Measurements from ENCODE around the gene BTAF1. TPM values are rescaled to one million over a fixed set of nuclear protein-coding genes. Genes with fewer than 3 reads are reported as not detected.

Gene BTAF1
- total and polyA plus RNA-seq, 2 experiments from 2014 or later: 30.4 to 55.7 TPM

DNA sequence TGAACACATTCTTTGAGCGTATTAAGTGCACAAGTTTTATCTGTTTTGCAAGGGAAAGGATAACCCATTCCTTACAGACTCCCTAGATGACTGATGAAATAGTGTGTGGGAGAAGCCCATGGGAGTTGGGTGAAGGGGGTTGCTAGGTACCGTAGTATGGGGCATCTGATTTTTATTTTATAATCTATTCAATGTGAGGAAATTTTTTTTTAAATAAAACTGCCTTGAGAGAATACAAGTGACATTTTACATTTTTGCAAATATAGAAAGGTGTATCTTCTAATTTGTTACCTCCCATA is 1.4 kb downstream of the BTAF1 start:
- Mint-ChIP-seq H3K27ac (no peak overlapping the region), H3K36me3 (ENCODE audit: low read depth) (peaks cover 13% of the 10 kb centered on the region; the same call in 2 of the 3 replicates), H3K4me3 (peak overlapping the region; percentile 94), H3K9me3 (no peaks in the 10 kb centered on the region), H3K4me1 (peaks cover 23% of the 10 kb centered on the region), H3K27me3 (ENCODE audit: insufficient read depth, low read depth, poor library complexity) (peaks cover 8% of the 10 kb centered on the region)
- H3K36me3 ChIP-seq (ENCODE audit: insufficient read depth): no peaks in the 10 kb centered on the region
- DNase-seq (ENCODE audit: low spot score) (no peak), ATAC-seq (no peak)
- peaks cover 7% of the 10 kb centered on the region; the same call in 1 of the 2 replicates for H3K4me1 ChIP-seq (ENCODE audit: insufficient read depth)
- H3K4me3 ChIP-seq: peak overlapping the region; percentile 78
- H3K27me3 ChIP-seq (ENCODE audit: insufficient read depth): no peaks in the 10 kb centered on the region
- peaks cover 60% of the 10 kb centered on the region for H3K79me2 ChIP-seq (replicated peaks; ENCODE audit: insufficient read depth)
- H3F3A ChIP-seq (replicated peaks; ENCODE audit: low read depth): 0 out of 2 replicates have a peak, but pooled peaks cover 5% of the 10 kb centered on the region
- no peak overlapping the region for H2AFZ ChIP-seq
- peaks cover 41% of the 10 kb centered on the region for H4K20me1 ChIP-seq (replicated peaks; ENCODE audit: insufficient read depth)
- no peaks in the 10 kb centered on the region for H3K9me2 ChIP-seq (ENCODE audit: insufficient read depth)
- H3K27ac ChIP-seq (ENCODE audit: low read depth): no peak overlapping the region
- H3K4me2 ChIP-seq: peak overlapping the region; percentile 84
- TF ChIP-seq EZH2phosphoT487 (IDR thresholded peaks at IDR 0.05; ENCODE audit: unreplicated experiment) (no peak), ZNF114 (CRISPR knock-in tag; IDR thresholded peaks at IDR 0.05) (no peak), ZNF331 (CRISPR knock-in tag; IDR thresholded peaks at IDR 0.05; ENCODE audit: low read depth) (no peak), CREB1 (CRISPR knock-in tag; IDR thresholded peaks at IDR 0.05; ENCODE audit: low read depth) (no peak), EZH2 (IDR thresholded peaks at IDR 0.05; ENCODE audit: low read depth, unreplicated experiment) (no peak)
- TF ChIP-seq, protein P1, sequence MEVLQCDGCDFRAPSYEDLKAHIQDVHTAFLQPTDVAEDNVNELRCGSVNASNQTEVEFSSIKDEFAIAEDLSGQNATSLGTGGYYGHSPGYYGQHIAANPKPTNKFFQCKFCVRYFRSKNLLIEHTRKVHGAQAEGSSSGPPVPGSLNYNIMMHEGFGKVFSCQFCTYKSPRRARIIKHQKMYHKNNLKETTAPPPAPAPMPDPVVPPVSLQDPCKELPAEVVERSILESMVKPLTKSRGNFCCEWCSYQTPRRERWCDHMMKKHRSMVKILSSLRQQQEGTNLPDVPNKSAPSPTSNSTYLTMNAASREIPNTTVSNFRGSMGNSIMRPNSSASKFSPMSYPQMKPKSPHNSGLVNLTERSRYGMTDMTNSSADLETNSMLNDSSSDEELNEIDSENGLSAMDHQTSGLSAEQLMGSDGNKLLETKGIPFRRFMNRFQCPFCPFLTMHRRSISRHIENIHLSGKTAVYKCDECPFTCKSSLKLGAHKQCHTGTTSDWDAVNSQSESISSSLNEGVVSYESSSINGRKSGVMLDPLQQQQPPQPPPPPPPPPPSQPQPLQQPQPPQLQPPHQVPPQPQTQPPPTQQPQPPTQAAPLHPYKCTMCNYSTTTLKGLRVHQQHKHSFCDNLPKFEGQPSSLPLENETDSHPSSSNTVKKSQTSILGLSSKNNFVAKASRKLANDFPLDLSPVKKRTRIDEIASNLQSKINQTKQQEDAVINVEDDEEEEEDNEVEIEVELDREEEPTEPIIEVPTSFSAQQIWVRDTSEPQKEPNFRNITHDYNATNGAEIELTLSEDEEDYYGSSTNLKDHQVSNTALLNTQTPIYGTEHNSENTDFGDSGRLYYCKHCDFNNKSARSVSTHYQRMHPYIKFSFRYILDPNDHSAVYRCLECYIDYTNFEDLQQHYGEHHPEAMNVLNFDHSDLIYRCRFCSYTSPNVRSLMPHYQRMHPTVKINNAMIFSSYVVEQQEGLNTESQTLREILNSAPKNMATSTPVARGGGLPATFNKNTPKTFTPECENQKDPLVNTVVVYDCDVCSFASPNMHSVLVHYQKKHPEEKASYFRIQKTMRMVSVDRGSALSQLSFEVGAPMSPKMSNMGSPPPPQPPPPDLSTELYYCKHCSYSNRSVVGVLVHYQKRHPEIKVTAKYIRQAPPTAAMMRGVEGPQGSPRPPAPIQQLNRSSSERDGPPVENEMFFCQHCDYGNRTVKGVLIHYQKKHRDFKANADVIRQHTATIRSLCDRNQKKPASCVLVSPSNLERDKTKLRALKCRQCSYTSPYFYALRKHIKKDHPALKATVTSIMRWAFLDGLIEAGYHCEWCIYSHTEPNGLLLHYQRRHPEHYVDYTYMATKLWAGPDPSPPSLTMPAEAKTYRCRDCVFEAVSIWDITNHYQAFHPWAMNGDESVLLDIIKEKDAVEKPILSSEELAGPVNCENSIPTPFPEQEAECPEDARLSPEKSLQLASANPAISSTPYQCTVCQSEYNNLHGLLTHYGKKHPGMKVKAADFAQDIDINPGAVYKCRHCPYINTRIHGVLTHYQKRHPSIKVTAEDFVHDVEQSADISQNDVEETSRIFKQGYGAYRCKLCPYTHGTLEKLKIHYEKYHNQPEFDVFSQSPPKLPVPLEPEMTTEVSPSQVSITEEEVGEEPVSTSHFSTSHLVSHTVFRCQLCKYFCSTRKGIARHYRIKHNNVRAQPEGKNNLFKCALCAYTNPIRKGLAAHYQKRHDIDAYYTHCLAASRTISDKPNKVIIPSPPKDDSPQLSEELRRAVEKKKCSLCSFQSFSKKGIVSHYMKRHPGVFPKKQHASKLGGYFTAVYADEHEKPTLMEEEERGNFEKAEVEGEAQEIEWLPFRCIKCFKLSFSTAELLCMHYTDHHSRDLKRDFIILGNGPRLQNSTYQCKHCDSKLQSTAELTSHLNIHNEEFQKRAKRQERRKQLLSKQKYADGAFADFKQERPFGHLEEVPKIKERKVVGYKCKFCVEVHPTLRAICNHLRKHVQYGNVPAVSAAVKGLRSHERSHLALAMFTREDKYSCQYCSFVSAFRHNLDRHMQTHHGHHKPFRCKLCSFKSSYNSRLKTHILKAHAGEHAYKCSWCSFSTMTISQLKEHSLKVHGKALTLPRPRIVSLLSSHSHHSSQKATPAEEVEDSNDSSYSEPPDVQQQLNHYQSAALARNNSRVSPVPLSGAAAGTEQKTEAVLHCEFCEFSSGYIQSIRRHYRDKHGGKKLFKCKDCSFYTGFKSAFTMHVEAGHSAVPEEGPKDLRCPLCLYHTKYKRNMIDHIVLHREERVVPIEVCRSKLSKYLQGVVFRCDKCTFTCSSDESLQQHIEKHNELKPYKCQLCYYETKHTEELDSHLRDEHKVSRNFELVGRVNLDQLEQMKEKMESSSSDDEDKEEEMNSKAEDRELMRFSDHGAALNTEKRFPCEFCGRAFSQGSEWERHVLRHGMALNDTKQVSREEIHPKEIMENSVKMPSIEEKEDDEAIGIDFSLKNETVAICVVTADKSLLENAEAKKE (CRISPR knock-in tag; IDR thresholded peaks at IDR 0.05): no peak
- TF ChIP-seq, protein P2, sequence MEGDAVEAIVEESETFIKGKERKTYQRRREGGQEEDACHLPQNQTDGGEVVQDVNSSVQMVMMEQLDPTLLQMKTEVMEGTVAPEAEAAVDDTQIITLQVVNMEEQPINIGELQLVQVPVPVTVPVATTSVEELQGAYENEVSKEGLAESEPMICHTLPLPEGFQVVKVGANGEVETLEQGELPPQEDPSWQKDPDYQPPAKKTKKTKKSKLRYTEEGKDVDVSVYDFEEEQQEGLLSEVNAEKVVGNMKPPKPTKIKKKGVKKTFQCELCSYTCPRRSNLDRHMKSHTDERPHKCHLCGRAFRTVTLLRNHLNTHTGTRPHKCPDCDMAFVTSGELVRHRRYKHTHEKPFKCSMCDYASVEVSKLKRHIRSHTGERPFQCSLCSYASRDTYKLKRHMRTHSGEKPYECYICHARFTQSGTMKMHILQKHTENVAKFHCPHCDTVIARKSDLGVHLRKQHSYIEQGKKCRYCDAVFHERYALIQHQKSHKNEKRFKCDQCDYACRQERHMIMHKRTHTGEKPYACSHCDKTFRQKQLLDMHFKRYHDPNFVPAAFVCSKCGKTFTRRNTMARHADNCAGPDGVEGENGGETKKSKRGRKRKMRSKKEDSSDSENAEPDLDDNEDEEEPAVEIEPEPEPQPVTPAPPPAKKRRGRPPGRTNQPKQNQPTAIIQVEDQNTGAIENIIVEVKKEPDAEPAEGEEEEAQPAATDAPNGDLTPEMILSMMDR (conservative IDR thresholded peaks at IDR 0.05; ENCODE audit: low read depth in 2 of 2): no peak
- TF ChIP-seq, protein P3, sequence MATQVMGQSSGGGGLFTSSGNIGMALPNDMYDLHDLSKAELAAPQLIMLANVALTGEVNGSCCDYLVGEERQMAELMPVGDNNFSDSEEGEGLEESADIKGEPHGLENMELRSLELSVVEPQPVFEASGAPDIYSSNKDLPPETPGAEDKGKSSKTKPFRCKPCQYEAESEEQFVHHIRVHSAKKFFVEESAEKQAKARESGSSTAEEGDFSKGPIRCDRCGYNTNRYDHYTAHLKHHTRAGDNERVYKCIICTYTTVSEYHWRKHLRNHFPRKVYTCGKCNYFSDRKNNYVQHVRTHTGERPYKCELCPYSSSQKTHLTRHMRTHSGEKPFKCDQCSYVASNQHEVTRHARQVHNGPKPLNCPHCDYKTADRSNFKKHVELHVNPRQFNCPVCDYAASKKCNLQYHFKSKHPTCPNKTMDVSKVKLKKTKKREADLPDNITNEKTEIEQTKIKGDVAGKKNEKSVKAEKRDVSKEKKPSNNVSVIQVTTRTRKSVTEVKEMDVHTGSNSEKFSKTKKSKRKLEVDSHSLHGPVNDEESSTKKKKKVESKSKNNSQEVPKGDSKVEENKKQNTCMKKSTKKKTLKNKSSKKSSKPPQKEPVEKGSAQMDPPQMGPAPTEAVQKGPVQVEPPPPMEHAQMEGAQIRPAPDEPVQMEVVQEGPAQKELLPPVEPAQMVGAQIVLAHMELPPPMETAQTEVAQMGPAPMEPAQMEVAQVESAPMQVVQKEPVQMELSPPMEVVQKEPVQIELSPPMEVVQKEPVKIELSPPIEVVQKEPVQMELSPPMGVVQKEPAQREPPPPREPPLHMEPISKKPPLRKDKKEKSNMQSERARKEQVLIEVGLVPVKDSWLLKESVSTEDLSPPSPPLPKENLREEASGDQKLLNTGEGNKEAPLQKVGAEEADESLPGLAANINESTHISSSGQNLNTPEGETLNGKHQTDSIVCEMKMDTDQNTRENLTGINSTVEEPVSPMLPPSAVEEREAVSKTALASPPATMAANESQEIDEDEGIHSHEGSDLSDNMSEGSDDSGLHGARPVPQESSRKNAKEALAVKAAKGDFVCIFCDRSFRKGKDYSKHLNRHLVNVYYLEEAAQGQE (IDR thresholded peaks at IDR 0.05; ENCODE audit: unreplicated experiment): no peak

All from GM23338 (cell line).